ENCODE data around the gene CACNA2D1.

- TF ChIP-seq, protein P1, sequence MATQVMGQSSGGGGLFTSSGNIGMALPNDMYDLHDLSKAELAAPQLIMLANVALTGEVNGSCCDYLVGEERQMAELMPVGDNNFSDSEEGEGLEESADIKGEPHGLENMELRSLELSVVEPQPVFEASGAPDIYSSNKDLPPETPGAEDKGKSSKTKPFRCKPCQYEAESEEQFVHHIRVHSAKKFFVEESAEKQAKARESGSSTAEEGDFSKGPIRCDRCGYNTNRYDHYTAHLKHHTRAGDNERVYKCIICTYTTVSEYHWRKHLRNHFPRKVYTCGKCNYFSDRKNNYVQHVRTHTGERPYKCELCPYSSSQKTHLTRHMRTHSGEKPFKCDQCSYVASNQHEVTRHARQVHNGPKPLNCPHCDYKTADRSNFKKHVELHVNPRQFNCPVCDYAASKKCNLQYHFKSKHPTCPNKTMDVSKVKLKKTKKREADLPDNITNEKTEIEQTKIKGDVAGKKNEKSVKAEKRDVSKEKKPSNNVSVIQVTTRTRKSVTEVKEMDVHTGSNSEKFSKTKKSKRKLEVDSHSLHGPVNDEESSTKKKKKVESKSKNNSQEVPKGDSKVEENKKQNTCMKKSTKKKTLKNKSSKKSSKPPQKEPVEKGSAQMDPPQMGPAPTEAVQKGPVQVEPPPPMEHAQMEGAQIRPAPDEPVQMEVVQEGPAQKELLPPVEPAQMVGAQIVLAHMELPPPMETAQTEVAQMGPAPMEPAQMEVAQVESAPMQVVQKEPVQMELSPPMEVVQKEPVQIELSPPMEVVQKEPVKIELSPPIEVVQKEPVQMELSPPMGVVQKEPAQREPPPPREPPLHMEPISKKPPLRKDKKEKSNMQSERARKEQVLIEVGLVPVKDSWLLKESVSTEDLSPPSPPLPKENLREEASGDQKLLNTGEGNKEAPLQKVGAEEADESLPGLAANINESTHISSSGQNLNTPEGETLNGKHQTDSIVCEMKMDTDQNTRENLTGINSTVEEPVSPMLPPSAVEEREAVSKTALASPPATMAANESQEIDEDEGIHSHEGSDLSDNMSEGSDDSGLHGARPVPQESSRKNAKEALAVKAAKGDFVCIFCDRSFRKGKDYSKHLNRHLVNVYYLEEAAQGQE (IDR thresholded peaks at IDR 0.05; ENCODE audit: low read depth), result no peak
- TF ChIP-seq RAD21 (IDR thresholded peaks at IDR 0.05; ENCODE audit: low read depth), result no peak
- no peak for TF ChIP-seq EP300 (IDR thresholded peaks at IDR 0.05; ENCODE audit: borderline replicate concordance)
- no peak for TF ChIP-seq TEAD4 (IDR thresholded peaks at IDR 0.05)
- no peak for TF ChIP-seq TCF12 (IDR thresholded peaks at IDR 0.05; ENCODE audit: low read depth)
These were observed 508.8 kb downstream of the CACNA2D1 start for GRCh38 chr7:81934596-81935301.

Data from Ishikawa (cell line).